K562 (cell line): ENCODE results near the gene OTUD5. TPM values are rescaled to one million over a fixed set of nuclear protein-coding genes. Genes with fewer than 3 reads are reported as not detected.

Experiments used
- ATF7 ChIP-seq: fragments of 450-650 bp; IDR thresholded peaks from 2 replicates; pipeline ENCODE4 v1.7.1; 2014; ENCODE audit warnings: mild to moderate bottlenecking, moderate library complexity
- BDP1 ChIP-seq: IDR thresholded peaks from 3 replicates; pipeline ENCODE4 v1.6.1; 2011; ENCODE audit not compliant: insufficient read length, insufficient read depth
- BRD4 ChIP-seq: fragments of 200-600 bp; sonication (generic); IDR thresholded peaks from 2 replicates; pipeline ENCODE4 v1.6.1; 2017; ENCODE audit warnings: inconsistent platforms
- CSDE1 ChIP-seq, 2 experiments: fragments of 450-650 bp; IDR thresholded peaks; 2 replicates each; pipeline ENCODE4 v1.6.1; 2016; ENCODE audit warnings: mild to moderate bottlenecking in 1 of 2
- E2F1 ChIP-seq: sonication (generic); formaldehyde crosslinking; IDR thresholded peaks from 2 replicates; pipeline ENCODE4 v1.8.1; 2023; ENCODE audit warnings: mild to moderate bottlenecking, missing genetic modification reagents, moderate library complexity
- ELF1 ChIP-seq: fragments of 200-800 bp; sonication (Bioruptor generic); IDR thresholded peaks from 2 replicates; pipeline ENCODE4 v1.6.1; 2016; ENCODE audit warnings: missing genetic modification characterization, missing compliant biosample characterization
- FUS ChIP-seq: fragments of 200-400 bp; formaldehyde crosslinking; optimal IDR thresholded peaks from 2 replicates; pipeline ENCODE3; 2017; ENCODE audit warnings: low read depth, low read length
- GATAD2A ChIP-seq: fragments of 450-650 bp; IDR thresholded peaks from 2 replicates; pipeline ENCODE4 v1.6.1; 2017
- GTF2A2 ChIP-seq: IDR thresholded peaks from 2 replicates; pipeline ENCODE4 v1.6.1; 2016; ENCODE audit warnings: mild to moderate bottlenecking, missing genetic modification characterization, missing compliant biosample characterization
- HOXB6 ChIP-seq: fragments of 250-450 bp; sonication (Bioruptor Pico); IDR thresholded peaks from 2 replicates; pipeline ENCODE4 v1.5.1; 2022; ENCODE audit warnings: mild to moderate bottlenecking, borderline replicate concordance
- KAT7 ChIP-seq: sonication (generic); formaldehyde crosslinking; IDR thresholded peaks from 2 replicates; pipeline ENCODE4 v1.8.0; 2022; ENCODE audit warnings: missing genetic modification reagents, mild to moderate bottlenecking, borderline replicate concordance
- KLF10 ChIP-seq: fragments of 250-450 bp; sonication (Bioruptor Pico); IDR thresholded peaks from 2 replicates; pipeline ENCODE4 v1.6.1; 2021; ENCODE audit warnings: matching md5 sums
- MAZ ChIP-seq, 2 experiments: fragments of 450-650 bp in 1 of 2; sonication (generic) in 1 of 2; formaldehyde crosslinking; IDR thresholded peaks in 1 of 2; conservative IDR thresholded peaks in 1 of 2; 2 replicates each; pipeline versions ENCODE4 v1.4.0 to v1.5.0; 2020; ENCODE audit warnings: mild to moderate bottlenecking in 1 of 2, missing genetic modification reagents in 1 of 2
- NCOA6 ChIP-seq: fragments of 450-650 bp; IDR thresholded peaks from 2 replicates; pipeline ENCODE4 v1.6.1; 2017; ENCODE audit warnings: mild to moderate bottlenecking
- NR2C2 ChIP-seq, 2 experiments: fragments of 200-800 bp in 1 of 2; sonication (Bioruptor generic) in 1 of 2; sonication (generic) in 1 of 2; formaldehyde crosslinking in 1 of 2; IDR thresholded peaks; 2 replicates each; pipeline versions ENCODE4 v1.6.1 to v1.8.0; 2016 to 2022; ENCODE audit warnings: mild to moderate bottlenecking in 1 of 2, missing compliant biosample characterization in 1 of 2, missing genetic modification characterization in 1 of 2, missing genetic modification reagents in 1 of 2
- PPARD ChIP-seq: fragments of 250-450 bp; sonication (Bioruptor Pico); IDR thresholded peaks from 2 replicates; pipeline ENCODE4 v1.8.0; 2022; ENCODE audit warnings: inconsistent platforms, mild to moderate bottlenecking, moderate library complexity
- PTRF ChIP-seq: fragments of 450-650 bp; IDR thresholded peaks from 2 replicates; pipeline ENCODE4 v1.6.1; 2016; ENCODE audit warnings: mild to moderate bottlenecking, missing genetic modification characterization, missing compliant biosample characterization
- RBM15 ChIP-seq: fragments of 200-400 bp; formaldehyde crosslinking; IDR thresholded peaks from 2 replicates; pipeline ENCODE4 v1.6.1; 2018; ENCODE audit warnings: mild to moderate bottlenecking, low read length, moderate library complexity; ENCODE audit not compliant: insufficient read depth
- RNF2 ChIP-seq: sonication (generic); IDR thresholded peaks from 2 replicates; pipeline ENCODE4 v1.6.1; 2016
- SP1 ChIP-seq: sonication (generic); formaldehyde crosslinking; IDR thresholded peaks from 2 replicates; pipeline ENCODE4 v1.8.1; 2022; ENCODE audit warnings: mild to moderate bottlenecking, missing genetic modification reagents
- TCFL5 ChIP-seq: fragments of 250-450 bp; sonication (Bioruptor Pico); conservative IDR thresholded peaks from 2 replicates; pipeline ENCODE4 v1.6.1; 2021; ENCODE audit warnings: mild to moderate bottlenecking, moderate library complexity, matching md5 sums
- THRAP3 ChIP-seq: fragments of 450-650 bp; IDR thresholded peaks from 2 replicates; pipeline ENCODE4 v1.6.1; 2016; ENCODE audit warnings: mild to moderate bottlenecking, inconsistent platforms, borderline replicate concordance
- ZNF124 ChIP-seq: sonication (generic); formaldehyde crosslinking; IDR thresholded peaks from 2 replicates; pipeline ENCODE4 v1.8.1; 2022; ENCODE audit warnings: missing genetic modification reagents
- ZNF444 ChIP-seq: fragments of 250-450 bp; sonication (Bioruptor Pico); IDR thresholded peaks from 2 replicates; pipeline ENCODE4 v1.4.0; 2020; ENCODE audit warnings: mild to moderate bottlenecking, moderate library complexity
- ZNF644 ChIP-seq: fragments of 200-800 bp; sonication (Bioruptor generic); IDR thresholded peaks from 2 replicates; pipeline ENCODE4 v1.6.1; 2016; ENCODE audit warnings: low read depth, missing genetic modification characterization, missing compliant biosample characterization
- ZNF699 ChIP-seq: fragments of 250-450 bp; sonication (Bioruptor Pico); IDR thresholded peaks from 2 replicates; pipeline ENCODE4 v1.8.0; 2021; ENCODE audit warnings: mild to moderate bottlenecking, moderate library complexity; ENCODE audit not compliant: insufficient replicate concordance
- ZNF707 ChIP-seq: fragments of 250-450 bp; sonication (Bioruptor Pico); conservative IDR thresholded peaks from 2 replicates; pipeline ENCODE4 v1.8.0; 2022; ENCODE audit warnings: inconsistent platforms, mild to moderate bottlenecking, moderate library complexity
- ZSCAN32 ChIP-seq: fragments of 450-650 bp; formaldehyde crosslinking; IDR thresholded peaks from 2 replicates; pipeline ENCODE4 v1.4.0; 2020; ENCODE audit warnings: mild to moderate bottlenecking, moderate library complexity
- polyA plus RNA-seq, 8 experiments: library from polyadenylated mRNA; depleted of rRNA in 4 of 8; stranded (reverse) in 5 of 8; unstranded in 3 of 8; fragments of >200 nt; fragmentation: Nextera tagmentation in 2 of 8; fragmentation: Illumina TruSeq in 1 of 8; extraction: Ambion mirVana in 2 of 8; extraction: Trizol in 1 of 8; gene quantifications; 2 replicates each; pipeline versions ENCODE4 v1.2.1 to v1.2.3, GENCODE V29; 2011 to 2014; ENCODE audit warnings: inconsistent platforms in 1 of 8, missing spikeins in 1 of 8
- total RNA-seq, 7 experiments: library from RNA; depleted of rRNA in 6 of 7; stranded (reverse); fragments of >200 nt in 6 of 7; fragmentation: Illumina TruSeq in 2 of 7; extraction: Trizol in 2 of 7; gene quantifications; 2 replicates each; pipeline versions ENCODE4 v1.2.1 to v1.2.3, GENCODE V29; 2011 to 2021; ENCODE audit warnings: low replicate concordance in 1 of 7
- TF ChIP-seq, protein P1 (sequence below): sonication (generic); formaldehyde crosslinking; IDR thresholded peaks from 2 replicates; pipeline ENCODE4 v1.8.0; 2022; ENCODE audit warnings: mild to moderate bottlenecking, missing genetic modification reagents

The OTUD5 gene
- total and polyA plus RNA-seq, 9 of the 15 experiments (the other 6 are each of a cell fraction or from before 2014, with no cell fraction given): 3.6 to 102 (median 59.0) TPM

DNA sequence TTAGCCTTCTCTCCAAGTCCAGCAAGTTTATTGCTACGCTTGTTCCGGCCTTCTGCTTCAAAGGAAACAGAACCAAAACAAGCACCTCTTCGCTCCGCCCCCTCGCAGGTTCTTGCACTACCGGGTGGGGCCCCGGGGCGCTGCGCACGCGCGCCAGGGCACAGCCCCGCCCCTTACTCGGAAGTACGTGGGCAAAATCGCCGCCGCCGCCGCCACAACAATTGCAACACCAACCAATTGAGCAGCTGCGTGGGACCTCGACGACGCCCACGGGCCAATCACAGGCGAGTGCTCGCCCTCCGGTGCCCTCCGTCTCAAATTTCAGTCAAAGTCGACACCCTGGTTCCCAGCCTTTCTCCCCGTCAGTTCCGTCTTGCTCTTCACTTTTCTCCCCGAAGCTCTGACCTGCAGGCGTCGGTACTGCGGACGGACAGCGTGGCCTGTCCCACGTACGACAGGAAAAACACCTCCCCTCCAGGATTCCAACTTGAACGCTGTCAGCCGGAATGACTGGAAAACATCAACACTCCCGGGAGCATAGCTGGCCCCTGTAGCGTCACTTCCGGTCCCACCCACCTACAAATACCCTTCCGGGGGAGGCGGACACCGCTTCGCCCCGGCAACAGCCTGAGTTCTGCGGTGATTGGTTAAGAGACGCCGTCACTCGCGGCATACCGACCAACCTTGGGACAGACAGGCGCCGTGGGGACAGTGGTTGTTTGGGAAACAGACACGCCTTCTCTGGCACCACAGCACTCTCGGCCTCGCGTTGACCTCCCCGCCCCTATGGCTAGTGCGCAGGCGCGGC lies 624 bp upstream of the OTUD5 start (continued):
- TF ChIP-seq TCFL5 (CRISPR knock-in tag) (no peak), PTRF (tag) (no peak), ZSCAN32 (CRISPR knock-in tag) (no peak), GATAD2A (no peak), ZNF699 (CRISPR knock-in tag) (no peak), KLF10 (CRISPR knock-in tag) (no peak), NCOA6 (no peak), KAT7 (CRISPR knock-in tag) (no peak), CSDE1 (IDR thresholded peaks at IDR 0.05) (peak in 1 of 2 experiments; percentile 64; a peak in 1 of 4 replicates), ATF7 (peak; percentile 77), RBM15 (no peak), GTF2A2 (tag) (no peak), HOXB6 (CRISPR knock-in tag) (no peak), THRAP3 (no peak), MAZ (CRISPR knock-in tag; conservative IDR thresholded peaks at IDR 0.05 in 1 of 2, IDR thresholded peaks at IDR 0.05 in 1 of 2) (no peak; a peak in 1 of 4 replicates), BRD4 (no peak), FUS (no peak), RNF2 (no peak), SP1 (CRISPR knock-in tag) (peak; percentile 74), BDP1 (no peak), ZNF124 (no peak), PPARD (CRISPR knock-in tag) (no peak), E2F1 (CRISPR knock-in tag) (no peak), ZNF707 (no peak), NR2C2 (CRISPR knock-in tag; IDR thresholded peaks at IDR 0.05) (no peak), NR2C2 (tag; IDR thresholded peaks at IDR 0.05) (peak; percentile 98), ZNF444 (CRISPR knock-in tag) (no peak), ELF1 (tag) (peak; percentile 85), ZNF644 (no peak)
- TF ChIP-seq, protein P1, sequence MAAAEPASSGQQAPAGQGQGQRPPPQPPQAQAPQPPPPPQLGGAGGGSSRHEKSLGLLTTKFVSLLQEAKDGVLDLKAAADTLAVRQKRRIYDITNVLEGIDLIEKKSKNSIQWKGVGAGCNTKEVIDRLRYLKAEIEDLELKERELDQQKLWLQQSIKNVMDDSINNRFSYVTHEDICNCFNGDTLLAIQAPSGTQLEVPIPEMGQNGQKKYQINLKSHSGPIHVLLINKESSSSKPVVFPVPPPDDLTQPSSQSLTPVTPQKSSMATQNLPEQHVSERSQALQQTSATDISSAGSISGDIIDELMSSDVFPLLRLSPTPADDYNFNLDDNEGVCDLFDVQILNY (CRISPR knock-in tag): no peak
